Chondrocyte (in vitro differentiated cells): Measurements from ENCODE around the gene SH3RF2. TPM values are rescaled to one million over a fixed set of nuclear protein-coding genes. Genes with fewer than 3 reads are reported as not detected.

ENCODE experiments used
- DNase-seq: peaks from one replicate; pipeline ENCODE4 v3.0.0; 2021; ENCODE audit warnings: mixed read lengths, low spot score
- H3K27ac Mint-ChIP-seq: one replicate; pipeline ENCODE4 v1.8.0; 2021; ENCODE audit warnings: mild to moderate bottlenecking, moderate library complexity, mixed read lengths; ENCODE audit not compliant: unreplicated experiment
- H3K27me3 Mint-ChIP-seq: 2 replicates; pipeline ENCODE4 v1.8.0; 2021; ENCODE audit warnings: low read depth, mixed read lengths
- H3K36me3 Mint-ChIP-seq: 2 replicates; pipeline ENCODE4 v1.8.0; 2021; ENCODE audit warnings: low read depth, mixed read lengths
- H3K4me1 Mint-ChIP-seq: 2 replicates; pipeline ENCODE4 v1.8.0; 2021; ENCODE audit warnings: low read depth, mild to moderate bottlenecking, mixed read lengths
- H3K4me3 Mint-ChIP-seq: one replicate; pipeline ENCODE4 v1.8.0; 2021; ENCODE audit warnings: mild to moderate bottlenecking, moderate library complexity, mixed read lengths; ENCODE audit not compliant: unreplicated experiment
- H3K9me3 Mint-ChIP-seq: 2 replicates; pipeline ENCODE4 v1.8.0; 2021; ENCODE audit warnings: low read depth, mixed read lengths
- CTCF ChIP-seq: fragments of 200-600 bp; sonication (generic); IDR thresholded peaks from 2 replicates; pipeline ENCODE4 v1.5.0; 2021; ENCODE audit warnings: antibody characterized with exemption, mild to moderate bottlenecking, moderate library complexity
- total RNA-seq: library from RNA; stranded (reverse); gene quantifications from 3 replicates; pipeline ENCODE4 v1.2.1, GENCODE V29; 2021

SH3RF2 gene
- total RNA-seq, 1 donor from 2014 or later: 0.42 TPM

- no peak for DNase-seq
- no peak for TF ChIP-seq CTCF
- Mint-ChIP-seq H3K36me3 (no peaks in the 10 kb centered on the region), H3K27me3 (no peaks in the 10 kb centered on the region), H3K9me3 (peaks cover 2% of the 10 kb centered on the region), H3K4me3 (no peak overlapping the region), H3K4me1 (peaks cover 4% of the 10 kb centered on the region), H3K27ac (no peak overlapping the region)
Measured at GRCh38 chr5:145999208-145999607, 62.8 kb downstream of the SH3RF2 start.

GRCh38 chr5:146000072-146000471, 63.7 kb downstream of the SH3RF2 start:
- Mint-ChIP-seq H3K9me3 (no peaks in the 10 kb centered on the region), H3K27me3 (no peaks in the 10 kb centered on the region), H3K36me3 (no peaks in the 10 kb centered on the region), H3K4me3 (no peak overlapping the region), H3K4me1 (peaks cover 4% of the 10 kb centered on the region), H3K27ac (no peak overlapping the region)
- DNase-seq: no peak
- TF ChIP-seq CTCF: no peak

GRCh38 chr5:146001544-146002190, 65.3 kb downstream of the SH3RF2 start:
- Mint-ChIP-seq H3K27me3 (no peaks in the 10 kb centered on the region), H3K4me3 (no peak overlapping the region), H3K9me3 (no peaks in the 10 kb centered on the region), H3K4me1 (peaks cover 14% of the 10 kb centered on the region), H3K27ac (no peak overlapping the region), H3K36me3 (no peaks in the 10 kb centered on the region)
- TF ChIP-seq CTCF: no peak
- no peak for DNase-seq

- Mint-ChIP-seq H3K4me1 (peaks cover 14% of the 10 kb centered on the region), H3K27me3 (no peaks in the 10 kb centered on the region), H3K36me3 (no peaks in the 10 kb centered on the region), H3K9me3 (no peaks in the 10 kb centered on the region), H3K4me3 (no peak overlapping the region), H3K27ac (no peak overlapping the region)
- no peak for DNase-seq
- TF ChIP-seq CTCF: no peak
Measured at GRCh38 chr5:146002491-146002890, 66.1 kb downstream of the SH3RF2 start.

GRCh38 chr5:146003852-146004251, 67.5 kb downstream of the SH3RF2 start:
- Mint-ChIP-seq H3K4me3 (no peak overlapping the region), H3K27me3 (no peaks in the 10 kb centered on the region), H3K27ac (no peak overlapping the region), H3K36me3 (no peaks in the 10 kb centered on the region), H3K9me3 (peaks cover 2% of the 10 kb centered on the region), H3K4me1 (peaks cover 14% of the 10 kb centered on the region)
- no peak for TF ChIP-seq CTCF
- DNase-seq: no peak
